ENCODE measurements around the gene MTTP. TPM values are rescaled to one million over a fixed set of nuclear protein-coding genes. Genes with fewer than 3 reads are reported as not detected.

MTTP gene
- total and polyA plus RNA-seq, 4 donors, result 0.04 to 0.57 (median 0.25) TPM

GRCh38 chr4:99571883-99572282 lies 2.7 kb upstream of the MTTP start:
- Histone ChIP-seq H3K27ac (ENCODE audit: low read depth in 1 of 2, low read length in 1 of 2) (no peak overlapping the region), H3K4me3 (no peak overlapping the region), H3K27me3 (ENCODE audit: control insufficient read depth in 3 of 3, insufficient read depth in 3 of 3, low read length in 2 of 3) (no peaks in the 10 kb centered on the region), H3K9ac (ENCODE audit: insufficient read depth in 1 of 2, low read length in 2 of 2) (no peak overlapping the region), H3K36me3 (ENCODE audit: control insufficient read depth in 4 of 4, insufficient read depth in 4 of 4, low read length in 4 of 4) (no peaks in the 10 kb centered on the region), H3K9me3 (ENCODE audit: control insufficient read depth in 4 of 4, insufficient read depth in 3 of 4, low read length in 3 of 4) (no peaks in the 10 kb centered on the region), H3K4me1 (ENCODE audit: control insufficient read depth in 5 of 5, insufficient read depth in 5 of 5, low read length in 5 of 5) (no peaks in the 10 kb centered on the region)
- DNase-seq, result no peak
- WGBS, 2 donors, result 39 to 50% methylated on average over 1 of the region's 1 CpG
- TF ChIP-seq CTCF (IDR thresholded peaks at IDR 0.05; ENCODE audit: control extremely low read depth, extremely low read depth), result no peak
- ATAC-seq (ENCODE audit: insufficient read depth, low FRiP score), result no peak

DNA sequence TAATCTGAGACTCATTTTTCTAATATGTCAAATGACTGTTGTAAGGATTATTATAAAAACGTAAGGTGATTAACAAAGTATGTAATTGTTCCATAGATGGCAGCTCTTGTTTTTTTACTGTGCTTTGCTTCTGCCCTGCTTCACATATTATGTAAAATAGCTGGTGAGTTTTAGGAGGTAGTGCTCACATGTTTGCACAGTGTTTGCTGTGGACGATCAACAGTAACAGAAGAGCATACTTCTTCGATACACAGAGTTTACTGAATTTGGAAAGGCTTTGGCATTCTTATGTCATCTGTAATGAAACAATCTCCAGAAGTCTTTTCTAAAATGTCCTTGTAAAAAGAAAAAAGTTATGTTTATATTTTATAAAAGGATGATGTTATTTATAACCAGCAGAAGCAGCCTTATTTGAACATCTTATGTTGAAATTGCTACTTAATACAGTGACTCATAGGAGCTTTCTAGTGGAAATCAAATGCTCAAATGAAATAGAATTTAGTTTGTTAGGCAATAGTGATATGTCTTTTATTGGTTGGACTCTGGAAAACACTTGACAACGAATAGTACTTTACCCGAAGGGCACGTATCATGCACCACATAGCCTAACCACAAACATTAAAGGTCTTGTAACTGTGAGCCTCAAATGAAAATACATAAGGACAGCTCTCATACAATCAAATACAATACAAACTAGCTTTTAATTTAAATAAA lies 1.9 kb upstream of the MTTP start:
- Histone ChIP-seq H3K27ac (ENCODE audit: low read depth in 1 of 2, low read length in 1 of 2) (no peak overlapping the region), H3K9me3 (ENCODE audit: control insufficient read depth in 4 of 4, insufficient read depth in 3 of 4, low read length in 3 of 4) (no peaks in the 10 kb centered on the region), H3K4me1 (ENCODE audit: control insufficient read depth in 5 of 5, insufficient read depth in 5 of 5, low read length in 5 of 5) (no peaks in the 10 kb centered on the region), H3K9ac (ENCODE audit: insufficient read depth in 1 of 2, low read length in 2 of 2) (no peak overlapping the region), H3K27me3 (ENCODE audit: control insufficient read depth in 3 of 3, insufficient read depth in 3 of 3, low read length in 2 of 3) (no peaks in the 10 kb centered on the region), H3K4me3 (no peak overlapping the region), H3K36me3 (ENCODE audit: control insufficient read depth in 4 of 4, insufficient read depth in 4 of 4, low read length in 4 of 4) (no peaks in the 10 kb centered on the region)
- DNase-seq (no peak), ATAC-seq (ENCODE audit: insufficient read depth, low FRiP score) (no peak)
- WGBS, 2 donors, result 62 to 77% methylated on average over 6 of the region's 6 CpGs
- no peak for TF ChIP-seq CTCF (IDR thresholded peaks at IDR 0.05; ENCODE audit: control extremely low read depth, extremely low read depth)

DNA sequence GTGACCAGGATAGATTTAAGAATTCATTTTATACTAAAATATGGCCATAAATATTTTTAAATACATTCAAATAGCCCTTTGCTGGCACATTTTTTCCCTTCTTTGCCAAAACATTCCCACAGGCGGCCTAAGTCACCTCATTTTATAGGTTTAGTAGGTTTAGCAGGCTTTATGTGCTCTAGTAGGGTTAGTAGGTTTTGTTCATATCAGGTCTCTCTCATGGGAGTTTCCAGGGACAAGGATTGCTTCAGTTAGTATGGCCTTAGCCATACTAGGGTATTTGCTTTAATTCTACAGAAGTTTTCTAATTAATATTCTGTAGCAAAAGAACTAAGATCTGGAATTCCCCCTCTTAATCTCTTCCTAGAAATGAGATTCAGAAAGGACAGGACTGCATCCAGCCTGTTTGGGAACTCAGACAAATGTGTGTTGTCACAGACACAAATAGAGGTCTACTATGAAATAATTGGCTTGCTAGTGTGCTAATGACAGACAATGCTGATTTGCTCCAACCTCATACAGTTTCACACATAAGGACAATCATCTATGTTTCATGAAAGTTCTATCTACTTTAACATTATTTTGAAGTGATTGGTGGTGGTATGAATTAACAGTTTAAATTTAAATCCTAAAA lies 772 bp upstream of the MTTP start:
- no peak for TF ChIP-seq CTCF (IDR thresholded peaks at IDR 0.05; ENCODE audit: control extremely low read depth, extremely low read depth)
- Histone ChIP-seq H3K27ac (ENCODE audit: low read depth in 1 of 2, low read length in 1 of 2) (no peak overlapping the region), H3K27me3 (ENCODE audit: control insufficient read depth in 3 of 3, insufficient read depth in 3 of 3, low read length in 2 of 3) (no peaks in the 10 kb centered on the region), H3K36me3 (ENCODE audit: control insufficient read depth in 4 of 4, insufficient read depth in 4 of 4, low read length in 4 of 4) (no peaks in the 10 kb centered on the region), H3K9me3 (ENCODE audit: control insufficient read depth in 4 of 4, insufficient read depth in 3 of 4, low read length in 3 of 4) (no peaks in the 10 kb centered on the region), H3K9ac (ENCODE audit: insufficient read depth in 1 of 2, low read length in 2 of 2) (no peak overlapping the region), H3K4me1 (ENCODE audit: control insufficient read depth in 5 of 5, insufficient read depth in 5 of 5, low read length in 5 of 5) (no peaks in the 10 kb centered on the region), H3K4me3 (no peak overlapping the region)
- WGBS, 2 donors, result 81 to 84% methylated on average over 1 of the region's 1 CpG
- DNase-seq (no peak), ATAC-seq (ENCODE audit: insufficient read depth, low FRiP score) (no peak)

Data from lung (tissue), 12 donors.